HUDEP-2 (cell line): Measurements from ENCODE around the gene WDR55.
A peak's percentile ranks its signal among the peaks of the same experiment; 100 is the strongest.
"Not testable (repeated sequence)": the region's sequence is repeated elsewhere in the genome, so short reads cannot be mapped to it uniquely, and the experiment has no call there.

Experiments used
- DNase-seq, 76 experiments: peaks; one replicate each; lab custom pipeline; 2025; ENCODE audit not compliant: unreplicated experiment in 76 of 76; lab: John Stamatoyannopoulos, UW

WDR55 gene

DNA sequence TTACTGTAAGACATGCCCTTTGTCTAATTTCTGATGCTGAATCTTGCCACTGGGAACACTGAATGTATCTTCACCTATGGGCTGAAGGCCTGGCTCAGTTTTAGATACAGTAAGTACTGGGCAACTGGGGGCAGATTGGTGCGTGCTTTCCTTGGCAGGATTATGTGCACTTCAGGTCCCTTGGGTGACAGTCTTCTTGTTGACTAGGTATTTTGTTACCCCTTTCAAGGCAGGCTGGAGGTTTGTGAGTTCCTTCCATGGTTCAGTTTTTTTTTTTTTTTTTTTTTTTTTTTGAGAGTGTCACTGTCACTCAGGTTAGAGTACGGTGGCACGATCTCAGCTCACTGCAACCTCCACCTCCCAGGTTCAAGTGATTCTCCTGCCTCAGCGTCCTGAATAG, 43.1 kb downstream of the WDR55 start:
- DNase-seq, result no peak

DNA sequence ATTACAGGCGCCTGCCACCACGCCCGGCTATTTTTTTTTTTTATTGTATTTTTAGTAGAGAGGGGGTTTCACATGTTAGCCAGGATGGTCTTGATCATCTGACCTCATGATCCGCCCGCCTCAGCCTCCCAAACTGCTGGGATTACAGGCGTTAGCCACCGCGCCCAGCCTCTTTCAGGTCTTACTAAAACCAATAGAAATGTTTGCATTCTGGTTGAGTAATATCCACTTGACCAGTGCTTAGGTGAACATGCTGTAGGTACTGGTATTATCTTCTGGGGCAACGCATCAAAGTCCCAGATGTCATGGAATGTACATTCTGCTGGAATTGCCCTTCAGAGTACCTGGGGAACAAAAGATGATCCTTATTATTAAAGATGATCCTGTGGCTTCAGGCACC, 44.1 kb downstream of the WDR55 start:
- DNase-seq, result not testable (repeated sequence)

- peak in 75 of 76 experiments; percentile 43 to 98 (median 92) for DNase-seq
These were observed 46.3 kb downstream of the WDR55 start for GRCh38 chr5:140710899-140711552.

DNA sequence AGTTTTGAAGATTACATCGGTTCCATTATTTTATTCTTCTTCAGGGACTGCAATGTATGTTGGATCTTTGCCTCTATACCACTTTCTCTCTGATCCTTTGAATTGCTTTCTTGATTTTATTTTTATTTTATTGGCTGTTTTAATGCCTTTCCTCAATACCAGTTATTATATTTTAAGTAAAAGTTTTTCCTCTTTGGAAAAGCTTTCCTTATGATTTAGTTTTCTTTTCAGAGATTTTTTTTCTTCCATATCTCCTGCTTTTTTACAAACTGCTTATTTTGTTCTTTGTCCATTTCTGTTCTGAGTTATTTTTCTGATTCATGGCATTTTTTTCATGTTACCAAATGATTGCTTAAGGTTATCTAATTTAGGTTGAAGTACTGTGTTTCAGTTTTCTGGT, 47.1 kb downstream of the WDR55 start:
- DNase-seq, result no peak

DNA sequence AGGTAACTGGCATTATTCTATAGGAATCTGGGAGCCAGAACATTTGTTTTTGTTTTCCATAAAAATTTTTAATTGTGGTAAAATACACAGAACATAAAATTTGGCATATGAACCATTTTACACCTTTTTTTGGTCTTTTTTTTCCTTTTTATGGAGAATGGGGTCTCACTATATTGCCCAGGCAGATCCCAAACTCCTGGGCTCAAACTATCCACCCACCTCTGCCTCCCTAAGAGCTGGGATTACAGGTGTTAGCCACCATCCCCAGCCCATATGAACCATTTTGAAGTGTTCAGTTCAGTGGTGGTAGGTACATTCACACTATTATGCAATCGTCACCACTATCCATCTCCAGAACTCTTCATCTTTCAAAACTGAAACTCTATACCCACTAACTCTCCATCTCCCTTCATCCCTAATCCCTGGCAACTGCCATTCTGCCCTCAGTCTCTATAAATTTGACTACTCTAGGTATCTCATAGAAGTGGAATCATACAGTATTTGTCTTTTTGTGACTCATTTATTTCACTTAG, 48.9 kb downstream of the WDR55 start:
- DNase-seq, result no peak

DNA sequence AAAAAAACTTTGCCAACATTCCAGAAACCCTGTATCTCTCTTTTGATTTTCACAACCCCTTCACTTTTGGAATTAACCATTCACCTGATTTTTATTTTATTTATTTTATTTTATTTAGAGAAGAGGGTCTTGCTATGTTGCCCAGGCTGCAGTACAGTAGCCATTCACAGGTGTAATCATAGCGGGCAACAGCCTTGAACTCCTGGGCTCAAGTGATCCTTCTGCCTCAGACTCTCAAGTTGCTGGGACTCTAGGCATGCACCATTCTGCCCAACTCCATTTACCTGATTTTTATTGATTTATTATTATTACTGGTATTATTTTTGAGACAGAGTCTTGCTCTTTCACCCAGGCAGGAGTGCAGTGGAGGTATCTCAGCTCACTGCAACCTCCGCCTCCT, 51.5 kb downstream of the WDR55 start:
- not testable (repeated sequence) for DNase-seq

GRCh38 chr5:140718266-140718592, 53.5 kb downstream of the WDR55 start:
- DNase-seq, result no peak

GRCh38 chr5:140720738-140721137, 56.0 kb downstream of the WDR55 start:
- not testable (repeated sequence) for DNase-seq

GRCh38 chr5:140721395-140721794, 56.7 kb downstream of the WDR55 start:
- DNase-seq, result not testable (repeated sequence)
